ENCODE results near the gene ARHGAP6.

- TF ChIP-seq POLR2A (IDR thresholded peaks at IDR 0.05): no peak
- TF ChIP-seq CTCF (IDR thresholded peaks at IDR 0.05): no peak
Observed at GRCh38 chrX:11435568-11435967, 230.2 kb downstream of the ARHGAP6 start.
